ENCODE data around the gene IL11.
A peak's percentile ranks its signal among the peaks of the same experiment; 100 is the strongest.

Gene IL11

GRCh38 chr19:55391191-55391670 lies 21.0 kb upstream of the IL11 start:
- DNase-seq (ENCODE audit: low read depth) = no peak

- no peak for DNase-seq (ENCODE audit: low read depth)
These were observed 20.2 kb upstream of the IL11 start for GRCh38 chr19:55390461-55390880.

DNA sequence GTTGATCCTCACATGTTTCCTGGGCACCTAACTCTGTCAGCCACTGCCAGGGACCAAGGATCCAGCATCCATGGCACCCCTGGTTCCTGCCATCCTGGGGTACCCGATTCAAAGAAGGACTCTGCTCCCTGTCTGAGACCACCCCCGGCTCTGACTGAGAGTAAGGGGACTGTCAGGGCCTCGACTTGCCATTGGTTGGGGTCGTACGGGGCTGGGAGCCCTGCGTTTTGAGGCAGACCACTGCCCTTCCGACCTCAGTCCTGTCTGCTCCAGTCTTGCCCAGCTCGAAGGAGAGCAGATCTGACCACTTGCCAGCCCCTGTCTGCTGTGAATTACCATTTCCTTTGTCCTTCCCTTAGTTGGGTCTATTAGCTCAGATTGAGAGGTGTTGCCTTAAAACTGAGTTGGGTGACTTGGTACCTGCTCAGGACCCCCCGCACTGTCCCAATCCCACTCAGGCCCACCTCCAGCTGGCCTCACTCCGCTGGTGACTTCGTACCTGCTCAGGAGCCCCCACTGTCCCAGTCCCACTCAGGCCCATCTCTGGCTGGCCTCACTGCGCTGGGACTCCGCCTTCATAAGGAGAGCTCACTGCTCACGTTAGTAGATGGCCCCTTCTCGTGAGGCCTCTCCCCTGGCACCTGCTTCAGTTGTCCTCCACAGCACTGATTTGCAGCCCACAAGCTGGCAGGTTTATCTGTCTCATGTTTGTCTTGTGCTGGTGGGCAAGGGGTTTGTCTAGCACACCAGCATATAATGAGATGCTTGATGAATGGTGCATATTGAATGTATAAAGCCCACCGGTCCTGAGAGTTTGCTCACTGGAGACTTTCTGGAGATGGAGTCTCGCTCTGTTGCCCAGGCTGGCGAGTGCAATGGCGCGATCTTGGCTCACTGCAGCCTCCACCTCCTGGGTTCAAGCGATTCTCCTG lies 19.4 kb upstream of the IL11 start:
- no peak for DNase-seq (ENCODE audit: low read depth)

DNA sequence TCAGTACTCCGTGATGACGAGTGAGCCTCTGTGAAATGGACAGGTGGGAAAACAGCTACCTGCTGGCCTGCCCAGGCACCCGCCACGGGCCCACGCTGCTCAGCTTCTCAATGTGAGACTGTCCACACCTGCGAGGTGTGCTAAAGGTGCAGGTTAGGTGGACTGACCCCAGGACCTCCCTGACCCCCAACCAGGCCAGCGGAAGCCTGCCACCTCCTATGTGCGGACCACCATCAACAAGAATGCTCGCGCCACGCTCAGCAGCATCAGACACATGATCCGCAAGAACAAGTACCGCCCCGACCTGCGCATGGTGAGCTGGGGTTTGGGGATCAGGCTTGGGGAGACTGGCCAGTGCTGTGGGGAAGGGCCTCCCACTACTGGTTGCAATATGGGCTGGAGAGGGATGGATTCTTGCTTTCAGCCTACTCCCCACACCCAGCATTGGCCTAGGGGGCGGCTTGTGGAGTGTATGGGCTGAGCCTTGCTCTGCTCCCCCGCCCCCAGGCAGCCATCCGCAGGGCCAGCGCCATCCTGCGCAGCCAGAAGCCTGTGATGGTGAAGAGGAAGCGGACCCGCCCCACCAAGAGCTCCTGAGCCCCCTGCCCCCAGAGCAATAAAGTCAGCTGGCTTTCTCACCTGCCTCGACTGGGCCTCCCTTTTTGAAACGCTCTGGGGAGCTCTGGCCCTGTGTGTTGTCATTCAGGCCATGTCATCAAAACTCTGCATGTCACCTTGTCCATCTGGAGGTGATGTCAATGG lies 17.7 kb upstream of the IL11 start:
- DNase-seq (ENCODE audit: low read depth) = no peak

DNA sequence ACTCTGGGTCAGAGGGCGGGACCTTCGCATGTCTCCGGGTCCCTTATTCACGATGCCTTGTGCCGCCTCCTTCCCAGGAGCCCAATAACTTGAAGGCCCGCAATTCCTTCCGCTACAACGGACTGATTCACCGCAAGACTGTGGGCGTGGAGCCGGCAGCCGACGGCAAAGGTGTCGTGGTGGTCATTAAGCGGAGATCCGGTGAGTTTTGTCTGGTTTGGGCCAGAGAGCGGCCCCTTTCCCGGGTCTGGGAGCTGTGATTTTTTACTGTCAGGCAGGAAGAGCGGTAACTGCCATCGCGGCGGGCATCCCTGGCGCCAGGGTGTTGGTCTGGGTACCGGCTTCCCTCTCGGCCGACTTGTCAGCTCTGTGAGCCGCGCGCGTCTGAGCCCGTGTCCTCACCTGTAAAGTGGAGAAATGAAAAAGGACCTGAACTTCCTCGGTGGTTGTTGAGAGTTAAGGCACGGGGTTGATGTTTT lies 16.3 kb upstream of the IL11 start:
- DNase-seq (ENCODE audit: low read depth) = no peak

GRCh38 chr19:55385724-55386492 lies 15.6 kb upstream of the IL11 start, which contains the start of gene RPL28:
Gene RPL28 (plus strand): TSS chr19:55385932. CDS start chr19:55386358, 426 bp downstream.
- peak; percentile 90 for DNase-seq (ENCODE audit: low read depth)

DNA sequence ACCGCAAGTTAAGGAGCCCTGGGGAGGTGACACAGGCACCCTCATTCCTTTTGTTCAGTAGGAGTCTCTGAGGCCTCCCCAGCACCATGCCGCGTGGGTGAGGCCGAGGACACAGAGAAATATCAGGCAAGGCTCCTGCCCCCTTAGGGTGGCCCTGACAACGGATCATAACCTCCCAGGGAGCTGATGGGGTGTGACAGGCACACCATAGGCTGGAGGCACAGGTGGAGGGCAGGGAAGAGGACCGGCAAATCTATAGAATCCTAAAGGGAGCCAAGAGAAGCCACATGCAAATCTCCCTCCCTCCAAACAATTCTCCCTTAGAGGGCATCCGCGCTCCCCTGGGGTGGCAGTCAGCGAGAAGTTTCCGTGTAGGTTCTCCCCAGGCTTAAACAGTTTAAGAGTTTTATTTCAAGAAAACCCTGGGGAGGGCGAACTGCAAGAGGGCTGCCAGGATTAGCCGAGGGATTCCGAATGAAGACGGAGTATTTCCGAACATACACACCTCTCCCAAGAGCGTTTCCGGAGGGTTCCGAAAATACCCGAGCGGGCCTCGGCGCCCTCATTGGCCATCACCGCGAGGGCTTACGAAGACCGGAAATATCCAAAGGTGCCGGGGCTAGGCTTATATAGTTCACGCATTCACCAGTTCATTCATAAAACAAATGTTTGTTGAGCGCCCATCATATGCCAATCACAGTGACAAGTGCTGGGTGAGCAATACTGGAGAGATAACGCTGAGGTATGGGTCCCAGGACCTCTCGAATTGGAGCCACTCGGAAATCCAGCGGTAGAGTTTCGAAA lies 14.9 kb upstream of the IL11 start:
- DNase-seq (ENCODE audit: low read depth) = peak; percentile 77

DNA sequence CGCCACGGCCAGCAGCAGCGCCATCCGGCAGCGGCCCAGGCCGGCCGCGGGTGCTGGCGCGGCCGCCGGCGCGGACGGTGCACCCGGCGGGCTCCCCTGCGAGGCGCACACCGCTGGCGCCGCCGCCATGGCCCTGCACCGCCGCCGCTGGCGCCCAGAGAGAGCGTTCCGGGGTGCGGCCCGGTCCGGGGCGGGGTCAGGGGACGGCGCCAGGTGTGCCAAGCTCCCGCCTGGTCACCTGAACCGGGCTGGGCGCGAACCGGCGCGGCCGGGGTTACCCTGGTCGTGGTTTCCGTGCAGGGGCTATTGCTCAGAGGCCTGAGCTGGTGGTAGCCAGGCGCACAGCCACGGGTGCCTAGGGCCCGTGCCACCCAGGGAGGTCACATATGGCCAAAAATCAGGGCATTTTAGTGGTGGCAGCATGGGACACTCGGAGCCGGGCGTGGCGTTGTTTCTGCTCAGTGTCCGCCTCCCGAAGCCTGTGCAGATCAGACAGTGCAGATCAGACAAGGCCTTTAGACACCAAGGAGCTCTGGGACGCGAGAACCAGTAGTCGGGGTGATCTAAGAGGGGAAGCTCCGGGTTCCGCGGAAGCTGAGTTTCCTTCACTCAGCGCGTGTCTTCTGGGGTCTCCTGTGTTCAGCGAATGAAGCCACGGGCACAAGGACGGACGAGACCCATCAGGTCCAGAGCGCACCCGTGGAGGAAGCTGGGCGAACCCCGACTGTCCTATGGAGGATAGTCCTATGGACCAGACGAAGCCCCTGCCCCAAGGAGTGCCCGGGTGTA lies 14.1 kb upstream of the IL11 start, which contains the start of gene TMEM238:
Gene TMEM238, minus strand, starts transcription at position 162 of the 789 bp plus-strand sequence. Its CDS starts 33 bp downstream, at position 129.
- DNase-seq (ENCODE audit: low read depth) = no peak

GRCh38 chr19:55383279-55384130 lies 13.2 kb upstream of the IL11 start:
- DNase-seq (ENCODE audit: low read depth) = no peak

- no peak for DNase-seq (ENCODE audit: low read depth)
These were observed 12.3 kb upstream of the IL11 start for GRCh38 chr19:55382522-55383054.

GRCh38 chr19:55382013-55382412 lies 11.8 kb upstream of the IL11 start:
- no peak for DNase-seq (ENCODE audit: low read depth)

- DNase-seq (ENCODE audit: low read depth) = no peak
These were observed 8.9 kb upstream of the IL11 start for GRCh38 chr19:55379174-55379573.

- DNase-seq (ENCODE audit: low read depth) = no peak
These were observed 7.3 kb upstream of the IL11 start for GRCh38 chr19:55377356-55378131.

- no peak for DNase-seq (ENCODE audit: low read depth)
These were observed 6.1 kb upstream of the IL11 start, which contains the start of gene TMEM190 for GRCh38 chr19:55376241-55376933. Gene TMEM190 (plus strand): TSS chr19:55376826. CDS start chr19:55376854, 28 bp downstream.

- no peak for DNase-seq (ENCODE audit: low read depth)
These were observed 3.9 kb upstream of the IL11 start for GRCh38 chr19:55373993-55374757.

GRCh38 chr19:55373306-55373992 lies 3.2 kb upstream of the IL11 start:
- DNase-seq (ENCODE audit: low read depth) = no peak
